PC-9 (cell line): ENCODE measurements around the gene NAA25.

Source experiments
- EZH2 ChIP-seq: fragments of 200-600 bp; sonication (generic); IDR thresholded peaks from 2 replicates; pipeline ENCODE4 v1.8.0; 2017; ENCODE audit warnings: antibody characterized with exemption, low read depth
- TF ChIP-seq, protein P1 (sequence below): fragments of 200-600 bp; sonication (generic); conservative IDR thresholded peaks from 2 replicates; pipeline ENCODE4 v1.6.1; 2017; ENCODE audit warnings: mixed run types, antibody characterized with exemption, mild to moderate bottlenecking, moderate library complexity

- TF ChIP-seq, protein P1, sequence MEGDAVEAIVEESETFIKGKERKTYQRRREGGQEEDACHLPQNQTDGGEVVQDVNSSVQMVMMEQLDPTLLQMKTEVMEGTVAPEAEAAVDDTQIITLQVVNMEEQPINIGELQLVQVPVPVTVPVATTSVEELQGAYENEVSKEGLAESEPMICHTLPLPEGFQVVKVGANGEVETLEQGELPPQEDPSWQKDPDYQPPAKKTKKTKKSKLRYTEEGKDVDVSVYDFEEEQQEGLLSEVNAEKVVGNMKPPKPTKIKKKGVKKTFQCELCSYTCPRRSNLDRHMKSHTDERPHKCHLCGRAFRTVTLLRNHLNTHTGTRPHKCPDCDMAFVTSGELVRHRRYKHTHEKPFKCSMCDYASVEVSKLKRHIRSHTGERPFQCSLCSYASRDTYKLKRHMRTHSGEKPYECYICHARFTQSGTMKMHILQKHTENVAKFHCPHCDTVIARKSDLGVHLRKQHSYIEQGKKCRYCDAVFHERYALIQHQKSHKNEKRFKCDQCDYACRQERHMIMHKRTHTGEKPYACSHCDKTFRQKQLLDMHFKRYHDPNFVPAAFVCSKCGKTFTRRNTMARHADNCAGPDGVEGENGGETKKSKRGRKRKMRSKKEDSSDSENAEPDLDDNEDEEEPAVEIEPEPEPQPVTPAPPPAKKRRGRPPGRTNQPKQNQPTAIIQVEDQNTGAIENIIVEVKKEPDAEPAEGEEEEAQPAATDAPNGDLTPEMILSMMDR: no peak
- TF ChIP-seq EZH2: no peak
Measured at GRCh38 chr12:112115259-112116045, 6.9 kb upstream of the NAA25 start.
